K562 (cell line): ENCODE data around the gene CERS4. TPM values are rescaled to one million over a fixed set of nuclear protein-coding genes. Genes with fewer than 3 reads are reported as not detected.

Source experiments
- CAMTA2 ChIP-seq: fragments of 250-450 bp; sonication (Bioruptor Pico); conservative IDR thresholded peaks from 2 replicates; pipeline ENCODE4 v1.5.1; 2022
- CBX1 ChIP-seq: sonication (generic); IDR thresholded peaks from 2 replicates; pipeline ENCODE4 v1.6.1; 2016; ENCODE audit warnings: antibody characterized with exemption, low read depth, mild to moderate bottlenecking
- GABPB1 ChIP-seq: sonication (generic); formaldehyde crosslinking; IDR thresholded peaks from 2 replicates; pipeline ENCODE4 v1.8.0; 2022; ENCODE audit warnings: mild to moderate bottlenecking, missing genetic modification reagents
- ID3 ChIP-seq, 2 experiments: fragments of 250-450 bp in 1 of 2; fragments of 450-650 bp in 1 of 2; sonication (Bioruptor Pico) in 1 of 2; IDR thresholded peaks; 2 replicates each; pipeline versions ENCODE4 v1.6.1 to v1.8.0; 2016 to 2021; ENCODE audit warnings: mild to moderate bottlenecking in 2 of 2, moderate library complexity in 2 of 2, missing compliant biosample characterization in 1 of 2, missing genetic modification characterization in 1 of 2
- ILK ChIP-seq: fragments of 450-650 bp; IDR thresholded peaks from 2 replicates; pipeline ENCODE4 v1.6.1; 2016; ENCODE audit warnings: missing genetic modification characterization, low read depth, mild to moderate bottlenecking, missing compliant biosample characterization, moderate library complexity, borderline replicate concordance
- KLF10 ChIP-seq: fragments of 250-450 bp; sonication (Bioruptor Pico); IDR thresholded peaks from 2 replicates; pipeline ENCODE4 v1.6.1; 2021; ENCODE audit warnings: matching md5 sums
- MCM5 ChIP-seq: fragments of 450-650 bp; IDR thresholded peaks from 2 replicates; pipeline ENCODE4 v1.6.1; 2016; ENCODE audit warnings: low read depth
- NONO ChIP-seq, 2 experiments: fragments of 200-400 bp in 1 of 2; fragments of 450-650 bp in 1 of 2; formaldehyde crosslinking in 1 of 2; IDR thresholded peaks; 2 replicates each; pipeline ENCODE4 v1.6.1; 2017; ENCODE audit warnings: low read depth in 2 of 2, mild to moderate bottlenecking in 2 of 2, moderate library complexity in 2 of 2, low read length in 1 of 2
- RBM15 ChIP-seq: fragments of 200-400 bp; formaldehyde crosslinking; IDR thresholded peaks from 2 replicates; pipeline ENCODE4 v1.6.1; 2018; ENCODE audit warnings: mild to moderate bottlenecking, low read length, moderate library complexity; ENCODE audit not compliant: insufficient read depth
- SMAD1 ChIP-seq: fragments of 150-350 bp; IDR thresholded peaks from 2 replicates; pipeline ENCODE4 v1.6.1; 2014; ENCODE audit warnings: low read length, low read depth; ENCODE audit not compliant: partially characterized antibody
- WHSC1 ChIP-seq: IDR thresholded peaks from one replicate; pipeline ENCODE4 v1.6.1; 2012; ENCODE audit warnings: low read length, control low read depth, inconsistent platforms
- YY1 ChIP-seq, 3 experiments: IDR thresholded peaks; 2 replicates each; pipeline ENCODE4 v1.6.1; 2011; ENCODE audit warnings: low read length in 2 of 3, mild to moderate bottlenecking in 2 of 3, moderate library complexity in 2 of 3, borderline replicate concordance in 1 of 3, control low read depth in 1 of 3, low read depth in 1 of 3; ENCODE audit not compliant: insufficient read depth in 3 of 3, insufficient replicate concordance in 2 of 3, control insufficient read depth in 1 of 3, insufficient read length in 1 of 3; ENCODE audit errors: extremely low read depth in 1 of 3
- ZNF239 ChIP-seq: fragments of 250-450 bp; sonication (Bioruptor Pico); IDR thresholded peaks from 2 replicates; pipeline ENCODE4 v1.4.0; 2020; ENCODE audit warnings: mild to moderate bottlenecking
- ZNF395 ChIP-seq: fragments of 200-800 bp; sonication (Bioruptor generic); IDR thresholded peaks from 2 replicates; pipeline ENCODE4 v1.6.1; 2017; ENCODE audit warnings: missing genetic modification characterization, missing compliant biosample characterization
- ZNF780A ChIP-seq: fragments of 250-450 bp; sonication (Bioruptor Pico); IDR thresholded peaks from 2 replicates; pipeline ENCODE4 v1.5.0; 2021; ENCODE audit warnings: mild to moderate bottlenecking
- polyA plus RNA-seq, 8 experiments: library from polyadenylated mRNA; depleted of rRNA in 4 of 8; stranded (reverse) in 5 of 8; unstranded in 3 of 8; fragments of >200 nt; fragmentation: Nextera tagmentation in 2 of 8; fragmentation: Illumina TruSeq in 1 of 8; extraction: Ambion mirVana in 2 of 8; extraction: Trizol in 1 of 8; gene quantifications; 2 replicates each; pipeline versions ENCODE4 v1.2.1 to v1.2.3, GENCODE V29; 2011 to 2014; ENCODE audit warnings: inconsistent platforms in 1 of 8, missing spikeins in 1 of 8
- total RNA-seq, 7 experiments: library from RNA; depleted of rRNA in 6 of 7; stranded (reverse); fragments of >200 nt in 6 of 7; fragmentation: Illumina TruSeq in 2 of 7; extraction: Trizol in 2 of 7; gene quantifications; 2 replicates each; pipeline versions ENCODE4 v1.2.1 to v1.2.3, GENCODE V29; 2011 to 2021; ENCODE audit warnings: low replicate concordance in 1 of 7
- TF ChIP-seq, protein P1 (sequence below): fragments of 250-450 bp; sonication (Bioruptor Pico); IDR thresholded peaks from 2 replicates; pipeline ENCODE4 v1.8.0; 2022; ENCODE audit warnings: moderate library complexity, mild to moderate bottlenecking, inconsistent platforms
- TF ChIP-seq, protein P2 (sequence below): sonication (generic); formaldehyde crosslinking; IDR thresholded peaks from 2 replicates; pipeline ENCODE4 v1.8.0; 2022; ENCODE audit warnings: mild to moderate bottlenecking, missing genetic modification reagents
- TF ChIP-seq, protein P3 (sequence below): sonication (generic); formaldehyde crosslinking; IDR thresholded peaks from 2 replicates; pipeline ENCODE4 v1.8.0; 2022; ENCODE audit warnings: missing genetic modification reagents, mild to moderate bottlenecking, moderate library complexity, borderline replicate concordance

Gene CERS4
- total and polyA plus RNA-seq, 9 of the 15 experiments (the other 6 are each of a cell fraction or from before 2014, with no cell fraction given) = 0.14 to 4.4 (median 2.9) TPM; not detected in 1

DNA sequence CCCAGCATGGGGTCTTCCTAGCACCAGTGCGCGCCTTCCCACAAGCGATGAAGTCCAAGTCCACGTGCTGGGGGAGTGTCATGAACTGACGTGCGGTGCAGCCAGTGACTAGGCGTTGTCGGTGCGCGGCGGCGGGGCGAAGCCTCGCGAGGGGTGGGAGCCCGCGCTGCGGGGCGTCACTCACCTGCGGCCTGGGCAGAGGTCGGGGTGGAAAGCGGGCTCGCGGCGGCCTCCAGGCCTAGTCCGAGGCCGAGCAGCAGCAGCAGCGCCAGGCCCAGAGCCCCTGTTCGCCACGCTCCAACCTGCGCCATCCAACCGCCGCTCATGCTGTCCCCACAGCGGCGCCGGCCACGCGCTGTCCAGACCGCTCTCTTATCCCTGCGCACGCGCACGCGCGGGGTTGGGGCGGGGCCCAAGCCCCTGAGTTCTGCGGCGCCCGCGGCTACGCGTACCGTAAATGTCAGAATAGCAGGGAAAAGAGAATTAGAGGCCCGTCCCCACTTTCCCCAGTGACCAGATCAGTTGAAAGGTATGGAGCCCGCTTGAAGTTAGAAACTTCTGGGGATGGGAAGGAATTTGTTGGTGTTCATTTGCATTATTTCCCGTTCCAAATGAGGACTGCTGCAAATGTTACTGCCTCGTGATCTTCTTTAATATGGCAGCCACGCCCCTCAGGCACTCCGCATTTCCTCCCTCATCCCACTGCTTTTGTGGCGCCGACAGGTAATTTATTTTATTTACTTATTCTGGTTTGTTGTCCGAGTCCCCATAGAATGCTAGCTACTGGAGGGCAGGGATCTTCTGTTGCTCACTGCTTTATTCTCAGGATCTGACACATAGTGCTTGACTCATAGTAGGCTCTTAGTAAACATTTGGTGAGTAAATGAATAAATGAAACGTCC, 99.0 kb downstream of the CERS4 start, which contains the start of gene CD320 (continued):
- no peak for TF ChIP-seq SMAD1
- no peak for TF ChIP-seq WHSC1
- TF ChIP-seq MCM5 = no peak
- no peak for TF ChIP-seq ID3 (CRISPR knock-in tag; IDR thresholded peaks at IDR 0.05)
- no peak; the same call in 1 of the 2 replicates for TF ChIP-seq ID3 (tag; IDR thresholded peaks at IDR 0.05)
- no peak for TF ChIP-seq ZNF780A
- peak; percentile 74; the same call in 1 of the 2 replicates for TF ChIP-seq CBX1
- no peak for TF ChIP-seq RBM15
- TF ChIP-seq, protein P1, sequence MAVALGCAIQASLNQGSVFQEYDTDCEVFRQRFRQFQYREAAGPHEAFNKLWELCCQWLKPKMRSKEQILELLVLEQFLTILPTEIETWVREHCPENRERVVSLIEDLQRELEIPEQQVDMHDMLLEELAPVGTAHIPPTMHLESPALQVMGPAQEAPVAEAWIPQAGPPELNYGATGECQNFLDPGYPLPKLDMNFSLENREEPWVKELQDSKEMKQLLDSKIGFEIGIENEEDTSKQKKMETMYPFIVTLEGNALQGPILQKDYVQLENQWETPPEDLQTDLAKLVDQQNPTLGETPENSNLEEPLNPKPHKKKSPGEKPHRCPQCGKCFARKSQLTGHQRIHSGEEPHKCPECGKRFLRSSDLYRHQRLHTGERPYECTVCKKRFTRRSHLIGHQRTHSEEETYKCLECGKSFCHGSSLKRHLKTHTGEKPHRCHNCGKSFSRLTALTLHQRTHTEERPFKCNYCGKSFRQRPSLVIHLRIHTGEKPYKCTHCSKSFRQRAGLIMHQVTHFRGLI (CRISPR knock-in tag) = no peak
- TF ChIP-seq GABPB1 (CRISPR knock-in tag) = peak; percentile 78
- TF ChIP-seq ILK = no peak
- peak in 2 of 3 experiments; percentile 64 to 66 for TF ChIP-seq YY1 (IDR thresholded peaks at IDR 0.05; ENCODE audit: borderline replicate concordance in 1 of 3, control insufficient read depth in 1 of 3, extremely low read depth in 1 of 3, insufficient read depth in 3 of 3, insufficient read length in 1 of 3, insufficient replicate concordance in 2 of 3, low read depth in 1 of 3, low read length in 2 of 3)
- TF ChIP-seq, protein P2, sequence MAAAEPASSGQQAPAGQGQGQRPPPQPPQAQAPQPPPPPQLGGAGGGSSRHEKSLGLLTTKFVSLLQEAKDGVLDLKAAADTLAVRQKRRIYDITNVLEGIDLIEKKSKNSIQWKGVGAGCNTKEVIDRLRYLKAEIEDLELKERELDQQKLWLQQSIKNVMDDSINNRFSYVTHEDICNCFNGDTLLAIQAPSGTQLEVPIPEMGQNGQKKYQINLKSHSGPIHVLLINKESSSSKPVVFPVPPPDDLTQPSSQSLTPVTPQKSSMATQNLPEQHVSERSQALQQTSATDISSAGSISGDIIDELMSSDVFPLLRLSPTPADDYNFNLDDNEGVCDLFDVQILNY = 0 out of 2 replicates have a peak, but pooled peaks have one; percentile 56
- no peak for TF ChIP-seq CAMTA2
- no peak; the same call in 1 of the 2 replicates for TF ChIP-seq ZNF239 (CRISPR knock-in tag)
- TF ChIP-seq, protein P3, sequence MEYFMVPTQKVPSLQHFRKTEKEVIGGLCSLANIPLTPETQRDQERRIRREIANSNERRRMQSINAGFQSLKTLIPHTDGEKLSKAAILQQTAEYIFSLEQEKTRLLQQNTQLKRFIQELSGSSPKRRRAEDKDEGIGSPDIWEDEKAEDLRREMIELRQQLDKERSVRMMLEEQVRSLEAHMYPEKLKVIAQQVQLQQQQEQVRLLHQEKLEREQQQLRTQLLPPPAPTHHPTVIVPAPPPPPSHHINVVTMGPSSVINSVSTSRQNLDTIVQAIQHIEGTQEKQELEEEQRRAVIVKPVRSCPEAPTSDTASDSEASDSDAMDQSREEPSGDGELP (CRISPR knock-in tag) = peak; percentile 79; the same call in 1 of the 2 replicates
- TF ChIP-seq ZNF395 = peak; percentile 86; the same call in 1 of the 2 replicates
- no peak for TF ChIP-seq KLF10
- peak; percentile 62 to 66; a peak in 2 of 4 replicates for TF ChIP-seq NONO (IDR thresholded peaks at IDR 0.05; ENCODE audit: low read depth in 2 of 2, low read length in 1 of 2)
